Left ventricle myocardium superior (tissue), 1 donor: ENCODE data around the gene FBXO38. TPM values are rescaled to one million over a fixed set of nuclear protein-coding genes. Genes with fewer than 3 reads are reported as not detected.

ENCODE experiments used
- ATAC-seq: fragments of 200-7000 bp; cut with Tn5 transposase; one replicate; pipeline ENCODE4 v1.9.1; 2020; ENCODE audit warnings: mild to moderate bottlenecking, moderate library complexity
- DNase-seq: peaks from one replicate; pipeline ENCODE4 v3.0.0-alpha.2; 2020
- intact Hi-C: fragments of 100-400 bp; cut with micrococcal nuclease; formaldehyde crosslinking; loops from one replicate; pipeline ENCODE4 v1.11.0; 2022
- total RNA-seq: library from RNA; stranded (reverse); fragmentation: NEBNext Ultra II Directional; extraction: Animal tissue kit (Norgen Biotek cat#: 25700); gene quantifications from one replicate; pipeline ENCODE4 v1.2.1, GENCODE V29; 2021
- donor health status: DM: no; HTN: yes; CAD: no; lungs with severe emphysema.

FBXO38 gene
- total RNA-seq, 1 donor from 2014 or later, result 41.2 TPM

- ATAC-seq, result no peak
Measured at GRCh38 chr5:148492351-148492750, 108.6 kb downstream of the FBXO38 start.

More at GRCh38 chr5:148492351-148492750, 108.6 kb downstream of the FBXO38 start:
- intact Hi-C loops, result no loop called here
- DNase-seq, result no peak

Other genes with a start within 250 kb of the FBXO38 start
- gene SPINK14, start 215.4 kb upstream of the FBXO38 start, total RNA-seq, result not detected
- gene SPINK6, start 180.9 kb upstream of the FBXO38 start, total RNA-seq, result not detected
- not detected for gene MARCOL, start 145.4 kb upstream of the FBXO38 start, total RNA-seq
- gene SPINK13, start 115.2 kb upstream of the FBXO38 start, total RNA-seq, result not detected
- not detected for gene SPINK7, start 71.5 kb upstream of the FBXO38 start, total RNA-seq
- 0.57 TPM for gene SPINK9, start 48.4 kb upstream of the FBXO38 start, total RNA-seq